A549 (cell line): ENCODE results near the gene ADAM29.

Experiments
- MAX ChIP-seq: IDR thresholded peaks from 2 replicates; pipeline ENCODE4 v1.6.1; 2012
- ZC3H11A ChIP-seq: fragments of 450-650 bp; IDR thresholded peaks from 2 replicates; pipeline ENCODE4 v1.6.1; 2014; ENCODE audit warnings: antibody characterized with exemption, mild to moderate bottlenecking

- no peak for TF ChIP-seq MAX
- TF ChIP-seq ZC3H11A, result no peak
Measured at GRCh38 chr4:174926958-174927357, 8.8 kb downstream of the ADAM29 start.
